Neural crest cell (in vitro differentiated cells): ENCODE data around the gene CCDC85C. TPM values are rescaled to one million over a fixed set of nuclear protein-coding genes. Genes with fewer than 3 reads are reported as not detected.

Source experiments
- DNase-seq: peaks from one replicate; pipeline ENCODE4 v3.0.0; 2021; ENCODE audit warnings: low read depth, mixed read lengths, low spot score
- H3K27ac Mint-ChIP-seq: one replicate; pipeline ENCODE4 v1.8.0; 2021; ENCODE audit warnings: mild to moderate bottlenecking, mixed read lengths; ENCODE audit not compliant: unreplicated experiment
- H3K27me3 Mint-ChIP-seq: 2 replicates; pipeline ENCODE4 v1.8.0; 2021; ENCODE audit warnings: low read depth, mild to moderate bottlenecking, mixed read lengths
- H3K36me3 Mint-ChIP-seq: 2 replicates; pipeline ENCODE4 v1.8.0; 2021; ENCODE audit warnings: low read depth, mild to moderate bottlenecking, mixed read lengths
- H3K4me1 Mint-ChIP-seq: 2 replicates; pipeline ENCODE4 v1.8.0; 2021; ENCODE audit warnings: mixed read lengths
- H3K4me3 Mint-ChIP-seq: one replicate; pipeline ENCODE4 v1.8.0; 2021; ENCODE audit warnings: mild to moderate bottlenecking, mixed read lengths
- H3K9me3 Mint-ChIP-seq: 2 replicates; pipeline ENCODE4 v1.8.0; 2021; ENCODE audit warnings: mixed read lengths
- total RNA-seq: library from RNA; stranded (reverse); gene quantifications from 2 replicates; pipeline ENCODE4 v1.2.1, GENCODE V29; 2021
- TF ChIP-seq, protein P1 (sequence below): fragments of 200-600 bp; sonication (generic); conservative IDR thresholded peaks from 2 replicates; pipeline ENCODE4 v1.5.0; 2021; ENCODE audit warnings: antibody characterized with exemption, mild to moderate bottlenecking

Gene CCDC85C
- total RNA-seq, 1 donor from 2014 or later = 31.4 TPM

DNA sequence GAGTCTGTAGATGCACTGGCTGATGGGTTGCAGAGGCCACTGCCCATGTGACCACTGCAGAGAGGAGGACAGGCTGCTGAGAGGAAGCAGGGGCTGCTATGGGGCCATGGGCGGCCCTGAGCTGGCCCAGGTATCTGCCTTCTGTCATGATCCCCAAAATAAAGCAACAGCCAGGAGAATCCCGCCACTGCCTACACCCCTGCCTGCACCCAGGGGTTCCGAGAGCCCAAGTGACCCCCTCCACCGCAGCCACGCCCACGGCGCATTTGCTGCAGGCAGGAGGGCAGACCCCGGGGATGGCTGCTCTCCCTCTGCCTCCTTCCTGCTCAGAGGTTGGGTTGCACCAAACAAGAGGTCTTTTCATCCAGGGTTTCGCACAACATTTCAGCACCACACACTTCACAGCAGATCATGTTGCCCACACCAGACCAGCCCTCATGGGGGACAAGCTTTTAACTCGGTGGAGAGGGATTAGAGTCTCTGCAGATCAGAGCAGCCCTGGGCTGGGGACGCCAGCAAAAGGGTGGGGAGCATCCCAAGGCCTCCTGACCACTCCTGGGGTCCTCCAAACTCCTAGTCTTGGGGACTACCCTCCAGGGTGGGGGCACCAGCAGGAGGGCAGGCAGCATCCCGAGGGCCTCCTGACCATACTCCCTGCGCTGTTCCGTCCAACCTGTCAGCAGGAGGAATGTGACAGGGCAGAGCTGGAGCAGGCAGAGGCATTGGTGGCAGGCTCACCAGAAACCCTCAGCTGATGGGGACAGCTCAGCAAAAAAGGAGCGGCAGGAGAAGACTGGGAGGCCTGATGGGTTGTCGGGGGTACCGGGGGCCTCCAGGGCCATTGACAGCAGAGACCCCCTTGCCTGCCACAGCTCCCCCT, 14.1 kb downstream of the CCDC85C start:
- Mint-ChIP-seq H3K4me3 (no peak overlapping the region), H3K9me3 (no peaks in the 10 kb centered on the region), H3K4me1 (peaks cover 49% of the 10 kb centered on the region), H3K27ac (no peak overlapping the region), H3K36me3 (no peaks in the 10 kb centered on the region), H3K27me3 (peaks cover 3% of the 10 kb centered on the region)
- TF ChIP-seq, protein P1, sequence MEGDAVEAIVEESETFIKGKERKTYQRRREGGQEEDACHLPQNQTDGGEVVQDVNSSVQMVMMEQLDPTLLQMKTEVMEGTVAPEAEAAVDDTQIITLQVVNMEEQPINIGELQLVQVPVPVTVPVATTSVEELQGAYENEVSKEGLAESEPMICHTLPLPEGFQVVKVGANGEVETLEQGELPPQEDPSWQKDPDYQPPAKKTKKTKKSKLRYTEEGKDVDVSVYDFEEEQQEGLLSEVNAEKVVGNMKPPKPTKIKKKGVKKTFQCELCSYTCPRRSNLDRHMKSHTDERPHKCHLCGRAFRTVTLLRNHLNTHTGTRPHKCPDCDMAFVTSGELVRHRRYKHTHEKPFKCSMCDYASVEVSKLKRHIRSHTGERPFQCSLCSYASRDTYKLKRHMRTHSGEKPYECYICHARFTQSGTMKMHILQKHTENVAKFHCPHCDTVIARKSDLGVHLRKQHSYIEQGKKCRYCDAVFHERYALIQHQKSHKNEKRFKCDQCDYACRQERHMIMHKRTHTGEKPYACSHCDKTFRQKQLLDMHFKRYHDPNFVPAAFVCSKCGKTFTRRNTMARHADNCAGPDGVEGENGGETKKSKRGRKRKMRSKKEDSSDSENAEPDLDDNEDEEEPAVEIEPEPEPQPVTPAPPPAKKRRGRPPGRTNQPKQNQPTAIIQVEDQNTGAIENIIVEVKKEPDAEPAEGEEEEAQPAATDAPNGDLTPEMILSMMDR = no peak
- DNase-seq = no peak

GRCh38 chr14:99589031-99589441, 15.0 kb downstream of the CCDC85C start:
- Mint-ChIP-seq H3K4me1 (peaks cover 52% of the 10 kb centered on the region), H3K9me3 (no peaks in the 10 kb centered on the region), H3K4me3 (no peak overlapping the region), H3K27ac (no peak overlapping the region), H3K36me3 (no peaks in the 10 kb centered on the region), H3K27me3 (peaks cover 7% of the 10 kb centered on the region)
- TF ChIP-seq, protein P1 = no peak
- DNase-seq = no peak

DNA sequence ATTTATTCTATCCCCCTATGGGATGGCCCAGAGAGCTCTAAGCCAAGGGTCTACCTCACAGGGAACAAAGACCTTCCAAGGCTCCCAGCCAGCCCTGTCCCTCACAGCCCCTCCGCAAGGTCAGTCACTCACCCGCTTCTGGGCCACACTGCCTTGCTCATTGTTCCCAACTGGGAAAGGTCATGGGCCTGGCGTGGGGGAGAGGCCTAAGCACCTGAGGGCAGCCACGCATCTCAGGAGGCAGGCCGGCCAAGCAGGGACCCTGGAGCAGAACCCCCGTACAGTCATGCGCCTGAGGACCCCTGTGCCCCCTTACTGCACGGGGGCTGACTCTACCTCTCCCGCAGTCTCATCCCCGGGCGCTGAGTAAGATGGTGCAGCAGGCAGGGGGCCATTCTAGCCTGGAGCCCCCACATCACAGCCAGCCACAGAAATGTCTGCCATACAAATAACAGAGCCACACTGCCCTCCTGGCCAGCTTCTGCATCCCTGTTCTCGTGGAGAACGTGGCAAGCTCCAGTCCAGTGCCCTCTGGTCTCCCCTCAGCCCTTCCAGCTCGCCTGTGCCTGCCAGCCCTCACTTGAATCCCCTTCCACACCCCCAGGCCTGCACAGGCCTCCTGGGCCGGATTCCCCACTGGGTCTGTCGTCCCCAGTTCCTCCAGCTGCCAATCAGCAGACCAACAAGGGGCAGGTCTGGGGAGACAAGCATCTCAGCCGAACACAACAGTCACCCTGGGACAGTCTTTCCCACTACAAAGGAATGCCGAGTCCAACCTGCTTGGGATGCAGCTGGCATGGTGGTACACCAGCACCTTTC, 16.3 kb downstream of the CCDC85C start:
- TF ChIP-seq, protein P1 = no peak
- H3K4me1 Mint-ChIP-seq = peaks cover 51% of the 10 kb centered on the region
- no peaks in the 10 kb centered on the region for H3K9me3 Mint-ChIP-seq
- no peaks in the 10 kb centered on the region for H3K36me3 Mint-ChIP-seq
- no peak for DNase-seq
- H3K4me3 Mint-ChIP-seq = no peak overlapping the region
- H3K27me3 Mint-ChIP-seq = peaks cover 8% of the 10 kb centered on the region
- no peak overlapping the region for H3K27ac Mint-ChIP-seq

GRCh38 chr14:99586761-99587459, 17.1 kb downstream of the CCDC85C start:
- Mint-ChIP-seq H3K27me3 (peaks cover 6% of the 10 kb centered on the region), H3K9me3 (no peaks in the 10 kb centered on the region), H3K36me3 (no peaks in the 10 kb centered on the region), H3K4me1 (peaks cover 50% of the 10 kb centered on the region), H3K27ac (no peak overlapping the region), H3K4me3 (no peak overlapping the region)
- TF ChIP-seq, protein P1 = no peak
- no peak for DNase-seq

GRCh38 chr14:99586054-99586760, 17.8 kb downstream of the CCDC85C start:
- Mint-ChIP-seq H3K4me1 (peaks cover 55% of the 10 kb centered on the region), H3K9me3 (no peaks in the 10 kb centered on the region), H3K36me3 (no peaks in the 10 kb centered on the region), H3K4me3 (no peak overlapping the region), H3K27me3 (peaks cover 5% of the 10 kb centered on the region), H3K27ac (no peak overlapping the region)
- no peak for DNase-seq
- TF ChIP-seq, protein P1 = no peak
